Stimulated activated CD8-positive, alpha-beta memory T cell treated with anti-CD3 and anti-CD28 coated beads, Interleukin-12 subunit alpha, Interleukin-12 subunit beta, amount 100 ng/mL, for 24 hours (primary cell): ENCODE results near the gene PIAS1.

Source experiments
- DNase-seq: peaks from one replicate; pipeline ENCODE4 v3.0.0-alpha.2; 2020; ENCODE audit errors: extremely low read depth

PIAS1 gene

GRCh38 chr15:68062946-68063465, 8.9 kb downstream of the PIAS1 start:
- no peak for DNase-seq

GRCh38 chr15:68063606-68064005, 9.5 kb downstream of the PIAS1 start:
- no peak for DNase-seq

- DNase-seq = no peak
Observed at GRCh38 chr15:68073576-68074288, 19.6 kb downstream of the PIAS1 start.

GRCh38 chr15:68075764-68076385, 21.8 kb downstream of the PIAS1 start:
- no peak for DNase-seq

- no peak for DNase-seq
Observed at GRCh38 chr15:68078365-68078764, 24.2 kb downstream of the PIAS1 start.

- no peak for DNase-seq
Observed at GRCh38 chr15:68080334-68080733, 26.2 kb downstream of the PIAS1 start.

GRCh38 chr15:68080783-68081182, 26.7 kb downstream of the PIAS1 start:
- DNase-seq = no peak

GRCh38 chr15:68081869-68082505, 27.9 kb downstream of the PIAS1 start:
- no peak for DNase-seq

GRCh38 chr15:68082735-68083134, 28.6 kb downstream of the PIAS1 start:
- no peak for DNase-seq

- no peak for DNase-seq
Observed at GRCh38 chr15:68083463-68083862, 29.3 kb downstream of the PIAS1 start.

GRCh38 chr15:68085052-68085451, 30.9 kb downstream of the PIAS1 start:
- DNase-seq = no peak

GRCh38 chr15:68091743-68092142, 37.6 kb downstream of the PIAS1 start:
- no peak for DNase-seq

- no peak for DNase-seq
Observed at GRCh38 chr15:68096099-68096498, 42.0 kb downstream of the PIAS1 start.

GRCh38 chr15:68097029-68097428, 42.9 kb downstream of the PIAS1 start:
- no peak for DNase-seq

GRCh38 chr15:68098465-68098864, 44.4 kb downstream of the PIAS1 start:
- DNase-seq = no peak

GRCh38 chr15:68100194-68100593, 46.1 kb downstream of the PIAS1 start:
- no peak for DNase-seq

- DNase-seq = no peak
Observed at GRCh38 chr15:68103603-68104002, 49.5 kb downstream of the PIAS1 start.

GRCh38 chr15:68106656-68107055, 52.5 kb downstream of the PIAS1 start:
- no peak for DNase-seq

- DNase-seq = no peak
Observed at GRCh38 chr15:68107142-68107541, 53.0 kb downstream of the PIAS1 start.

GRCh38 chr15:68112706-68113105, 58.6 kb downstream of the PIAS1 start:
- no peak for DNase-seq

- no peak for DNase-seq
Observed at GRCh38 chr15:68113273-68113672, 59.2 kb downstream of the PIAS1 start.

GRCh38 chr15:68113751-68114150, 59.6 kb downstream of the PIAS1 start:
- DNase-seq = no peak

- no peak for DNase-seq
Observed at GRCh38 chr15:68114356-68114755, 60.2 kb downstream of the PIAS1 start.
